ENCODE measurements around the gene ERC1.

ERC1 gene

DNA sequence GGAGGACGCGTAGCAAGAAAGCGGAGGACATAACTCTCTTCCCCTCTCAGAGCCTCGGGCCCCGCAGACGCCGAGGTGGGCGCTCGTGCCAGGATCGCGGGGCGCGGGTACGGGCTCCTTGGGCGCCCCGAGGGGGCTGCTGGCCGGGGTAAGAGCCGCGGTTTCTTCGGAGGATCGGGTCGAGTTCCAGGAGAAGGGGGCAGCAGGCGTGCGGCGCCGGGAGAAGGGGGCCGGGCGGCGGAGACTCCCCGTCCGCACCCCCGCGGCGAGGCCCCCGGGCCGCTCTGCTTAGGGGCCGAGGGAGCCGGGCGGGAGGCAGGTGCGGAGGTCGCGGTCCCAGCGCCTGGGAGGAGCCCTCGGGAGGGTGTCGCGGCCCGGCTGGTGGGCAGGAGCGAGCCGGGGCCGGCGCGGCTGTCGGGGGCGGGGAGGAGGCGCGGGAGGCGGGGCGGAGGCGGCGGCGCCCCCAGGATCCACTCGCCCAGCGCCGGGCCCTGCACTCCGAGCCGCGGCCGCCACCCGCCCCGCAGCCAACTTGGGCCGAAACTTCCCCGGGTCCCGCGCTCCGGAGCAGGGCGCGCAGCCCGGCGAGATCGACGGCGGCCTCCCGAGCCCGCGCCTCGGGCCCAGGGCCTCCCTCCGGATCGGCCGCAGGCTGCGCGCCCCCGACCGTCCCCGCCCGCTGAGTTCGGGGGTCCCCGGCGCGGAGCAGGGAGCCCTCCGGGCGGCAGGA is 539.0 kb downstream of the ERC1 start:
- peak overlapping the region; percentile 72 for H3K4me3 ChIP-seq (ENCODE audit: low read depth, low read length)
- DNase-seq (ENCODE audit: low read depth) = no peak

DNA sequence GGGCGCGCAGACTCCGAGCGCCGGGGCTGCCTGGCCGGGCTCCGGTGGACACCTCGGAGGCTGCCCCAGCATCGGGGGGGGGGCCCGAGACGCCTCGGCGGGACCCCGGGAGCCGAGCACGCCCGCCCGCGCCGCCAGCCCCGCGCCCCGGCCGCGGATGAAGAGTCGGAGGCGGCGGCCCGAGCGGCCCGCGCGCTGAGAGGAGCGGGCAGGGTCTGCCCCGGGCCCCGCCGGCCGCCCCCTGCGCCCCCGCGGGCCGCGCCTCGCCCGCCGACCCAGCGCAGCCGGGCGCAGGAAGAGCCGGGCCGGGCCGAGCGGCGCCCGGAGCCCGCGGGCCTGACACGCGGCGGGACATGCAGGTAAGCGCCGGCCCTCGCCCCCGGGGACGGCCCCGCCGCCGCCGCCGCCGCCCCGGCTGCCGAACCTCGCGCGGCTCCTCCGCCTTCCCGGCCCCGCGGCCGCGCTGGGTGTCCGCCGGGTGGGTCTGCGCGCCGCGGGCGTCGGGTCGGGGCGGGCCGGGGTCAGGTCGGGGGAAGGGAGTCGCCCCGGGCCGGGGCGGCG is 539.6 kb downstream of the ERC1 start:
- no peak for DNase-seq (ENCODE audit: low read depth)
- peak overlapping the region; percentile 72 for H3K4me3 ChIP-seq (ENCODE audit: low read depth, low read length)

DNA sequence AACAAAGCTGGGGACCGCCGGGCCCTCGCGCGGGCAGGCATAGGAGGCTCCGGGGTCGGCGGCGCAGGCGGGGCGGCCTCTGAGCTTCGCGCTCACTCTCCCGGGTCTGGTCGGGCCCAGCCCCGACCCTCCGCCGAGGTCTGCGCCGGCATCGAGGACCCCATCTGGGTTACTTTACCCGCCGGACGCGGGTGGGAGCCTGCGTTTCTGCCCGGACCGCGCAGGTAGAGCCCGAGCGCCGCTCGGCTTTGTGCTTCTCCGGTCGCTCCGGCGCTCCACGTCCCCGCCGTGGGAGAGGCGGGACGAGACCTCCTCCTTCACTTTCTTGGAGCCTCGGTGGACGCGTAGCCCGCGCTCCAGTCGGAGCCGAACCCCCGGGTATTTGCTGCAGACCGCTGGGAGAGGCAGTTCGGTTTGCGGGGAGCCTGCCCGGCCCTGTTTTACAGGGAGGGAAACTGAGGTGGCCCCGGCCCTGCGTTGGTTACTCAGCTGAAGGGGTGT is 540.2 kb downstream of the ERC1 start:
- no peak for DNase-seq (ENCODE audit: low read depth)
- peak overlapping the region; percentile 72 for H3K4me3 ChIP-seq (ENCODE audit: low read depth, low read length)

DNA sequence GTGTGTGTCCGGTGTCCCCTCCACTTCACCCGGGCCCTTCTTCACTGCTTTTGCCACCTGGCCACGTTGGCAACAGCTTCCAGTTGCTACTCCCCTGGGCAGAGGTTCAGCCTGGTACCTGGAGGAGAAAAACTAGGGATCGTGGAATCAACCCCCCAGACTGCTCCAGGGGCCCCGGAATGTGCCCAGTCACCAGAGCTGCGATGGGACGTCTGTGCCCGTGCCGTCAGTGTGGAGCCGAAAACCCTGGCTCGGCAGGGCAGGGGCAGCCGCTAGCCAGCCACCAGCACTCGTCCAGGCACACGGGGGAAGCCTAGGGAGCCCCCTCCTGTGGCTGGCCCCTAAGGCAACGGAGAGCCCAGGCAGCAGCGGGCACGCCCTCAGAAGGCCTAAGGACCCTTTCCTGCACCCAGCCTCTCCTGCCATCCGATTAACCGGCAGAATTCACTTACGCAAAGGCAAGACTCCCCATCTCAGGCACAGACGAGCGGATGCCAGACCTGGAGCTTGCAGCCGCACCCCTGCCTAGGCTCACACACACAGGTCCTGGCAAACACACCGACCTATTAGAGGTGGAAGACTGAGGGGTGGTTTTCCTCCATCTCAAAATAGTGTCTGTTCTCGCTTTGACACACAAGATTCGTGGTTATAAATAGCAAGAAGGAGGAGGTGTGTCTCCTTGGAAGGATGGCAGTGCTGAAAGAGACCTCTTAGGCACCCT is 540.8 kb downstream of the ERC1 start:
- H3K4me3 ChIP-seq (ENCODE audit: low read depth, low read length) = peak overlapping the region; percentile 72
- DNase-seq (ENCODE audit: low read depth) = no peak

DNA sequence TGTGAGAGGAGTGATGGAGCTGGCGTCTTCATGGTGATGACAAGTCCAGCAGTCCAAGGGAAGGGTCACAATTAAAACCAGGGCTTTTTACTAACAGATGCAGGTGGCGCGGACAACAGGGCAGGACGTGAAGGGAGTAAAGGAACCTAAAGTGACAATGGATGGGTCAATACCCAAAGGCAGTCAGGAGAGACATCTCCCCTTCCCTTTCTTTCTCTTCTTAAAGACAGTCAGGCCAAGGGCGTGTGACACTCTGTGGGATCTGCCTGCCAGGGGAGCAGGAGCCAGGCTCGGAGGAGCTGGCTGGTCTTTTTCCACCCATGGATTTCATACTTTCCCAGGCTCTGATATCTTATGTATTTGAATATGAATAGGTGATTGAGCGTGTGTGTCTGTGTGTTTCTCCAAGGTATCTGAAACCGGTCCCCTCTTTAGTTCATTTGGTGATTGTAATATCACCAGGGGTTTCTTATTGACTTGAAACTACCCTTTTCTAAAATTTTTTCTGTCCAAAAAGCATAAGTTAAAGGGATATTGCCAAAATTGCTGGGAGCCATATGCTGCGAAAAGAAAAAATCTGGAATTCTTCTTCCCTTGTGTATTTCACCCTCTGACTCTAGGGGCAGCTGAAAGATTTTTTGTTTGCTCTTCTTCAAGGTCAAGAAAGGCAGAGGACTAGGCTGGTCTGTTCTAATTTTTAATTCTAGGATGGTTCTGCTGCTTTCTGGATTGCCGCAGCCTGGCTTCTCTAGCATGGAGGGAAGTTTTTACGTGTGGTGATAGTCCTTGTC is 541.5 kb downstream of the ERC1 start:
- H3K4me3 ChIP-seq (ENCODE audit: low read depth, low read length) = peak overlapping the region; percentile 72

DNA sequence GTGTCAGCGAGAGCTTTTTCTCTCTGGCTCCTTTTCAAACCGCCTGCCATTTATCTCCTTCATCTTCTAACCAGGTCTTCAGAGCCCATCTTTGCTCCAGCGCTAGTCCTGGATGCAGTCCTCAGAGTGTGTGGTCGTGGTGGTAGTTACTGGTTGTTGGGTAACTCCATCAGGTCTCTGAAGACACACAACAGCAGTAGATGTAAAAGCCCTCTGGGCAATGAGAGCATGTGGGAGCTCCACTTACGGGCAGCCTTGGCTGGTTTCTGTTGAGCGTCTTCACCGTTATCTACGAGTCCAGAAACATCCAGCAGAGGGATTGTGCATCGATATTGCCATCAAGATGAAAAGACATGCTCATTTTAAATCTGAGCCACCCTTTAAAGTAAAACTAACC is 542.2 kb downstream of the ERC1 start:
- DNase-seq (ENCODE audit: low read depth) = no peak
- peak overlapping the region; percentile 72 for H3K4me3 ChIP-seq (ENCODE audit: low read depth, low read length)

More for the DNA sequence above, 541.5 kb downstream of the ERC1 start:
- no peak for DNase-seq (ENCODE audit: low read depth)

DNA sequence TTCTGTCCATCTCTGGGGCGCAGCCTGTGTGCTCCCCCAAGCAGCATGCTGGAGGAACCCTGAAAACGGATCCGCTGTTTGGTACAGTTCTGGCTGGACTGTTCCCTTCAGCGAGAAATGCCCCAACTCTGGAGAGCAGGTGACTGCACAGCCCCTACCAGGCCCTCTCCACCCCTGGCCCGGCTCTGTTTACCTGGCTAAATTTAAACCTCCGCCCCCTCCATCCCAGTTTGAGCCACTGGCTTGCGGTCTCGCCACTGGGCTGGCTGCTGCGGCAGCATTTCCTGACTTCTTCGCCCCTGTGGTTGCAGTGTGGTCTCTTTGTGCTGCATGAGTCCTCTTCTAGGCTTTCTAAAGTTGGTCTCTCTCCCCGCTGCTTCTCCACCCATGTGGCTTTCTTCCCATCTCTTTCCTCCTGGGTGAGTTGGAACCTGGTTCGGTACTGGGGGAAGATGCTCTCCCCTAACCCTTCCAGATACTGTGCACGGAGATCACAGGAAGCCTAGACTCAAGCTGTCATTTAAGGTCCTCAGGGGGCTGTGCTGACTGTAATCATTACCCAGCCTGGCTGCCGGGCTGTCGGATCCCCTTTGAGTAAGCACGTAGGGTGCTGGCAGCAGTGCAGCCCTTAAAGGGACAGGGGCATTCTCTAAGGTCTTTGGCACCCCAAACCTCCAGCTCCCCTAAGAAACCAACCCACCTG is 542.7 kb downstream of the ERC1 start:
- peak overlapping the region; percentile 72 for H3K4me3 ChIP-seq (ENCODE audit: low read depth, low read length)
- DNase-seq (ENCODE audit: low read depth) = no peak

DNA sequence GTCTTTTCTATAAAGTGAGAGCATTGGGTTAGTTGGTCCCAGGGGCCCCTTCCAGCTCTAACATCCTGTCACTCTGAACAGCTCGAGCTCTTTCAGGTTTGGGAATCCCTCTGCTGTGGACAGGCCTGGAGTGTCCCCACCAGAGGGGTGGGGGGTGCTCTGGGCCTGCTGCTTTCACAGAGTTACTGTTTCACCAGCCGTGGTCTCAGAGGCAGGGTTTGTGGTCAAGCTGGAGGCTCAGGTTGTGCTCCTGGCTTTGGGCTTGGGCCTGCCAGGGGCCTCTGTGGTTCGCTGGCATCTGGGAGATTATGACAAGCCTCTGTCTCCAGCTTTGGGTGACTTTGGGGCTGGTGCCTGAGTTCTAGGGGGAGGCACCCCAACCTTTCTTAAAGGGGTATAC is 543.7 kb downstream of the ERC1 start:
- DNase-seq (ENCODE audit: low read depth) = no peak
- H3K4me3 ChIP-seq (ENCODE audit: low read depth, low read length) = no peak overlapping the region

DNA sequence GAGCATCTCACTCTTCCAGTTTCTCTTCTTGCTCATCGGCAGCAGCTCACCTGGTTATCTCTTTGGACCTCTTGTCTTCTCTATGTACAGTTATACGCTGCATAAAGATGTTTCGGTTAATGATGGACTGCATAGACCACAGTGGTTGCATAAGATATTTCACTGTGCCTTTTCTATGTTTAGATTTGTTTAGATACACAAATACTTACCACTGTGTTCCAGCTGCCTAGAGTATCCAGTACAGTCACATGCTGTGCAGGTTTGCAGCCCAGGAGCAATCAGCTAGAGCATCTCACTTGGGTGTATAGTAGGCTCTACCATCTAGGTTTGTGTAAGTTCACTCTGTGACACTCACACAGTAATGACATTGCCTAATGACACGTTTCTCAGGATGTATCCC is 545.8 kb downstream of the ERC1 start:
- DNase-seq (ENCODE audit: low read depth) = no peak
- H3K4me3 ChIP-seq (ENCODE audit: low read depth, low read length) = no peak overlapping the region

DNA sequence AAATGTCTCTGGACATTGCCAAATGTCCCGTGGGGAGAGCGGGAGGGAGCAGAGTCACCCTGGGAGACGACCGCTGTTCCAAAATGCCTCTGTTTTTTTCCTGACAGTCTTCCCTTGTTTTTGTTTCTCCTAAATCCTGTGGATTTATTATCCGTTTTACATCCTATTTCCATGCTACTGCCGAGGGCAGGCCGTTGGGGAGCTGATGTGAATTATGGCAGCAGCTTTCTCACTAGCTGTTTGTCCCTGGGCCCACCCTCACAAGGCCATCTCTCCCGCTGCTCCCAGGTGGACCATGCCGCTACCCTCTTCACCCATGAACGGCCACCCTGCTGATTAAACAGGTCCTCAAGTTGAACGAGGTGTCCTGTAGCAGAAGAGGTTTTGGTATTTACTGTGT is 548.1 kb downstream of the ERC1 start:
- DNase-seq (ENCODE audit: low read depth) = no peak
- no peak overlapping the region for H3K4me3 ChIP-seq (ENCODE audit: low read depth, low read length)

DNA sequence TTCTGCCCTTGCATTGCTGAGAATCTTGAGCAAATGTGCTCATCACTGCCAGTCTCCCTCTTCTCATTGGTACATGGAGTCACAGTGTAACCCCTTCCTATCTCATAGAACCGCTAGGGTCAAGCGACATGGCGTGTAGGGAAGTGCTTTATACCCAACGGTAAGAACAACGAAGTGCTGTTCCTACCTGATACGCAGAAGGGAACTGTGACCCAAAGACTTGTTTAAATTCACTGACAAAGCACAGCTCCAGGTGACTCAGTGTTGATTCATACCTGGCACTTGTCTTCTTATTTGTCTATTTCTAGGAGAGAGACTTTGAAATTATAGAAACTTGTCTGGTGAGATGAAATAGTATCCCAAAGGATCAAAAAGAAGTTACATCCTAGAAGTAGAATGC is 549.7 kb downstream of the ERC1 start:
- H3K4me3 ChIP-seq (ENCODE audit: low read depth, low read length) = no peak overlapping the region
- no peak for DNase-seq (ENCODE audit: low read depth)

DNA sequence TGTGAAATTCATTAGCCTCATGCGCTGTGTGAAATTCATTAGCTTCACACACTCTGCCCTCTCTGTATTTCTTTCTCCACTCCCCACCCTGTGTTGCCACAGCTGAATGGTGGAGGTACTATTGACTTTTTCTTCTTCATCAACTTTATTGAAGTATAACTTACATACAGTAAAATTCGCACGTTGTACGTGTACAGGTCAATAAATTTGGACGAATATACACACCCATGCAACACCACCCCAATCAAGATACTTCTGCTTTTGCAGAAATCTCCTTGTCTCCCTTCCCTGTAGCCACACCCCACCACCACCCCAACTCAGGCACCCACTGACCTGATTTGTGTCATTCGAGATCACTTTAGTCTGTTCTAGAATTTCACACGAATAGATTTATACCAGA is 551.6 kb downstream of the ERC1 start:
- no peak for DNase-seq (ENCODE audit: low read depth)
- no peak overlapping the region for H3K4me3 ChIP-seq (ENCODE audit: low read depth, low read length)

DNA sequence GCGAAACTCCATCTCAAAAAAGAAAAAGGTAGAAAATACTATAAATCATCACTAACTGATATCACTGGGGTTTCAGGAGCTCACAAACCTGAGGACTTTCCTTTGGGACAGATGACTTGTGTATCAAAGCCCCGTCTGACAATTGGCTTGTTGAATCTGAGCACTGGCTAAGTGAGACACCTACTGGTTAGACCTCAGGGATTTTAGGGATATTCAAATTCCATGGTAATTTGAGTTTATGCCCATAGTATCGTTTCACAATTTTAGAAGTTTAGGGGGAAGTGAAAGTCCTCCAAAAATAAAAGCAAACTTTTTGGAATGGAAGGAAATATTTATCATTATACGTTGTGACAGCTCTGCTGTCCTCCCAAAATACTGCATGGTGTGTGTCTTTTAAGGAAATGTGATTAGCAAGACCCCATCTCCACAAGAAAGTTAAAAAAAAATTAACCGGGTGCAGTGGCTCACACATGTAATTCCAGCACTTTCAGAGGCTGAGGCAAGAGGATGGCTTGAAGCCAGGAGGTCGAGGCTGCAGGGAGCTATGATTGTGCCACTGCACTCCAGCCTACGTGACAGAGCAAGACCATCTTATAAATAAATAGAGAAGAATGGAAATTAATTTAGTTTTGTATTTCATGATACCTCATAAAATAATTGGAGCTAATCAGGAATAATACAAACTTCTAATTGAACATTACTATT is 554.1 kb downstream of the ERC1 start:
- DNase-seq (ENCODE audit: low read depth) = no peak
- H3K4me3 ChIP-seq (ENCODE audit: low read depth, low read length) = no peak overlapping the region

Data from skeletal muscle cell (primary cell).